ENCODE data around the gene ADD3. TPM values are rescaled to one million over a fixed set of nuclear protein-coding genes. Genes with fewer than 3 reads are reported as not detected.

Gene ADD3
- total and polyA plus RNA-seq, 10 of the 15 experiments (the other 5 are each of a cell fraction or from before 2014, with no cell fraction given), result 27.3 to 129 (median 67.8) TPM

GRCh38 chr10:110144507-110144906 is 136.7 kb downstream of the ADD3 start:
- WGBS (ENCODE audit: insufficient coverage, insufficient replicate concordance, low lambda C conversion rate, missing lambda C conversion rate), result 44% methylated on average over 1 of the region's 1 CpG
- no TSS peak for BruUV-seq (replicated peaks)
- TF ChIP-seq IRF4 (IDR thresholded peaks at IDR 0.05; ENCODE audit: low read depth, low read length) (no peak), SMC3 (IDR thresholded peaks at IDR 0.05; ENCODE audit: borderline replicate concordance, low read length) (no peak), HDAC6 (IDR thresholded peaks at IDR 0.05; ENCODE audit: unreplicated experiment) (no peak), FOXK2 (IDR thresholded peaks at IDR 0.05) (no peak), FOS (IDR thresholded peaks at IDR 0.05; ENCODE audit: borderline replicate concordance, extremely low read depth, insufficient read length) (no peak), JUND (IDR thresholded peaks at IDR 0.05; ENCODE audit: low read depth, low read length) (no peak), CHD2 (IDR thresholded peaks at IDR 0.05; ENCODE audit: borderline replicate concordance, low read depth, low read length) (no peak), BHLHE40 (IDR thresholded peaks at IDR 0.05; ENCODE audit: borderline replicate concordance in 1 of 2, low read depth in 2 of 2, low read length in 1 of 2) (no peak), NBN (IDR thresholded peaks at IDR 0.05) (no peak), MYB (IDR thresholded peaks at IDR 0.05; ENCODE audit: borderline replicate concordance, low read depth, low read length) (no peak), HSF1 (IDR thresholded peaks at IDR 0.05; ENCODE audit: low read depth, low read length) (no peak), RUNX3 (IDR thresholded peaks at IDR 0.05; ENCODE audit: low read length) (no peak)
- TF ChIP-seq, protein P1, sequence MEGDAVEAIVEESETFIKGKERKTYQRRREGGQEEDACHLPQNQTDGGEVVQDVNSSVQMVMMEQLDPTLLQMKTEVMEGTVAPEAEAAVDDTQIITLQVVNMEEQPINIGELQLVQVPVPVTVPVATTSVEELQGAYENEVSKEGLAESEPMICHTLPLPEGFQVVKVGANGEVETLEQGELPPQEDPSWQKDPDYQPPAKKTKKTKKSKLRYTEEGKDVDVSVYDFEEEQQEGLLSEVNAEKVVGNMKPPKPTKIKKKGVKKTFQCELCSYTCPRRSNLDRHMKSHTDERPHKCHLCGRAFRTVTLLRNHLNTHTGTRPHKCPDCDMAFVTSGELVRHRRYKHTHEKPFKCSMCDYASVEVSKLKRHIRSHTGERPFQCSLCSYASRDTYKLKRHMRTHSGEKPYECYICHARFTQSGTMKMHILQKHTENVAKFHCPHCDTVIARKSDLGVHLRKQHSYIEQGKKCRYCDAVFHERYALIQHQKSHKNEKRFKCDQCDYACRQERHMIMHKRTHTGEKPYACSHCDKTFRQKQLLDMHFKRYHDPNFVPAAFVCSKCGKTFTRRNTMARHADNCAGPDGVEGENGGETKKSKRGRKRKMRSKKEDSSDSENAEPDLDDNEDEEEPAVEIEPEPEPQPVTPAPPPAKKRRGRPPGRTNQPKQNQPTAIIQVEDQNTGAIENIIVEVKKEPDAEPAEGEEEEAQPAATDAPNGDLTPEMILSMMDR (IDR thresholded peaks at IDR 0.05 in 2 of 3, conservative IDR thresholded peaks at IDR 0.05 in 1 of 3; ENCODE audit: control insufficient read depth in 2 of 3, extremely low read depth in 1 of 3, insufficient read depth in 1 of 3, low read depth in 3 of 3, low read length in 3 of 3), result no peak
- TF ChIP-seq, protein P2, sequence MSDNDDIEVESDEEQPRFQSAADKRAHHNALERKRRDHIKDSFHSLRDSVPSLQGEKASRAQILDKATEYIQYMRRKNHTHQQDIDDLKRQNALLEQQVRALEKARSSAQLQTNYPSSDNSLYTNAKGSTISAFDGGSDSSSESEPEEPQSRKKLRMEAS (IDR thresholded peaks at IDR 0.05; ENCODE audit: low read depth, low read length), result no peak
- H3K36me3 ChIP-seq (ENCODE audit: control insufficient read depth in 2 of 2, insufficient read depth in 2 of 2, low read length in 1 of 2), result no peaks in the 10 kb centered on the region
- peaks cover 0 to 1% of the 10 kb centered on the region in 2 experiments; a peak in 3 of 4 replicates for H3K27me3 ChIP-seq (replicated peaks in 1 of 2; ENCODE audit: control insufficient read depth in 2 of 2, insufficient read depth in 2 of 2, low read length in 1 of 2)
- RAD21 ChIA-PET (ENCODE audit: unreplicated experiment), result interaction anchor here (1.2 to 2.1 kb wide), 4 partner anchors 21 to 165 kb away, joined by 3 to 5 read pairs (median 3); partner anchors contain the start of gene MXI1
- no peak for FAIRE-seq
- no peak overlapping the region for H3K27ac ChIP-seq (ENCODE audit: control insufficient read depth, insufficient read depth)
- no peak overlapping the region for H2AFZ ChIP-seq (ENCODE audit: control insufficient read depth, low read depth, low read length)
- no peak for ATAC-seq
- no peak overlapping the region for H3K9ac ChIP-seq (ENCODE audit: control insufficient read depth, insufficient read depth, low read length)
- H3K9me3 ChIP-seq (replicated peaks; ENCODE audit: control insufficient read depth, insufficient read depth, low read length), result no peaks in the 10 kb centered on the region
- in situ Hi-C loops (cut with MboI) (no loop called here), intact Hi-C loops (cut with micrococcal nuclease; ENCODE audit: unreplicated experiment) (no loop called here)
- CTCF ChIA-PET, result interaction anchor here (0.8 to 4.0 kb wide), 3 partner anchors 135 to 161 kb away, joined by 3 to 26 read pairs (median 3); no protein-coding TSS in a partner anchor
- H3K4me2 ChIP-seq (ENCODE audit: control insufficient read depth, insufficient read depth), result no peak overlapping the region
- SMC1A ChIA-PET (ENCODE audit: uncharacterized antibody, unreplicated experiment), result interaction anchor here (0.8 to 4.2 kb wide), 3 partner anchors 11 to 135 kb away, joined by 3 to 14 read pairs (median 4); no protein-coding TSS in a partner anchor
- POLR2A ChIA-PET, result no interaction called here
- no peak overlapping the region for H3K4me3 ChIP-seq
- no peaks in the 10 kb centered on the region for H3K79me2 ChIP-seq (ENCODE audit: control insufficient read depth, insufficient read depth, low read length)
- no peak for DNase-seq (ENCODE audit: low read depth, low spot score)
- no peaks in the 10 kb centered on the region for H4K20me1 ChIP-seq (ENCODE audit: control insufficient read depth, insufficient read depth)
- H3K4me1 ChIP-seq (ENCODE audit: control insufficient read depth, insufficient read depth, low read length), result no peaks in the 10 kb centered on the region

Data from GM12878 (cell line).